HepG2 (cell line): ENCODE data around the gene CEACAM16. TPM values are rescaled to one million over a fixed set of nuclear protein-coding genes. Genes with fewer than 3 reads are reported as not detected.

Experiments
- ATAC-seq: fragments of 200-7000 bp; cut with Tn5 transposase; 3 replicates; pipeline ENCODE4 v1.9.1; 2020; ENCODE audit warnings: mild to moderate bottlenecking, moderate library complexity
- BruUV-seq: library from RNA; stranded (reverse); fragments of 400-500 nt; replicated peaks from 2 replicates; lab custom pipeline; 2021; lab: Mats Ljungman, UMichigan
- CTCF ChIA-PET: fragments of 300-600 bp; formaldehyde crosslinking; extraction: SDS; loops from one replicate; lab custom pipeline; 2021; ENCODE audit warnings: low total read pairs, inconsistent platforms, low intra/inter-chr PET ratio; lab: Yijun Ruan, JAX
- POLR2A ChIA-PET: fragments of 350-600 bp; sonication (Branson Sonifier 250); formaldehyde crosslinking; loops from one replicate; lab custom pipeline; 2020; ENCODE audit warnings: antibody characterized with exemption, inconsistent platforms; lab: Yijun Ruan, JAX
- DNase-seq: peaks from one replicate; pipeline ENCODE4 v3.0.0-alpha.2; 2015; ENCODE audit warnings: low spot score
- FAIRE-seq: peaks from 3 replicates; lab custom pipeline; 2011; peaks lifted over from hg19 to GRCh38; lab: Jason Lieb, UNC
- H2AFZ ChIP-seq: one replicate; pipeline ENCODE4 v1.6.1; 2011; ENCODE audit warnings: low read length, inconsistent platforms
- H3K27ac ChIP-seq: fragments of 300-600 bp; 3 replicates; pipeline ENCODE4 v1.8.0; 2011; ENCODE audit warnings: mixed run types, mild to moderate bottlenecking, mixed read lengths, low read length, inconsistent platforms; ENCODE audit not compliant: insufficient read depth; ENCODE audit errors: extremely low read length
- H3K27me3 ChIP-seq, 2 experiments: fragments of 200-600 bp in 1 of 2; 2 replicates in 1 of 2; 3 replicates in 1 of 2; pipeline versions ENCODE4 v1.6.0 to v1.8.0; 2011; ENCODE audit warnings: low read length in 2 of 2, mild to moderate bottlenecking in 2 of 2, moderate library complexity in 2 of 2, inconsistent platforms in 1 of 2; ENCODE audit not compliant: insufficient read depth in 2 of 2, control insufficient read depth in 1 of 2
- H3K36me3 ChIP-seq, 2 experiments: fragments of 200-600 bp in 1 of 2; replicated peaks in 1 of 2; 2 replicates in 1 of 2; 3 replicates in 1 of 2; pipeline versions ENCODE4 v1.5.1 to v1.8.0; 2011; ENCODE audit warnings: low read length in 2 of 2, inconsistent platforms in 1 of 2; ENCODE audit not compliant: insufficient read depth in 2 of 2, control insufficient read depth in 1 of 2
- H3K4me1 ChIP-seq: 2 replicates; pipeline ENCODE4 v1.5.1; 2012; ENCODE audit warnings: low read length, inconsistent platforms; ENCODE audit not compliant: insufficient read depth
- H3K4me2 ChIP-seq: 2 replicates; pipeline ENCODE4 v1.6.0; 2011; ENCODE audit warnings: low read depth, low read length, inconsistent platforms
- H3K4me3 ChIP-seq, 3 experiments: fragments of 200-600 bp in 1 of 3; sonication (generic), shearing (Covaris generic) in 1 of 3; replicated peaks in 1 of 3; 2 replicates each; pipeline ENCODE4 v1.5.1; 2011 to 2016; ENCODE audit warnings: low read length in 3 of 3, inconsistent platforms in 2 of 3, low read depth in 2 of 3, mild to moderate bottlenecking in 2 of 3, control low read depth in 1 of 3, mixed read lengths in 1 of 3; ENCODE audit not compliant: insufficient read depth in 1 of 3
- H3K79me2 ChIP-seq: one replicate; pipeline ENCODE4 v1.6.1; 2011; ENCODE audit warnings: low read length, inconsistent platforms; ENCODE audit not compliant: insufficient read depth
- H3K9ac ChIP-seq: 2 replicates; pipeline ENCODE4 v1.6.0; 2011; ENCODE audit warnings: mild to moderate bottlenecking, low read depth, low read length, inconsistent platforms; ENCODE audit not compliant: insufficient read depth
- H3K9me3 ChIP-seq: 2 replicates; pipeline ENCODE4 v1.5.1; 2012; ENCODE audit warnings: mild to moderate bottlenecking, low read length
- H4K20me1 ChIP-seq: 2 replicates; pipeline ENCODE4 v1.6.0; 2011; ENCODE audit warnings: inconsistent platforms, mild to moderate bottlenecking, low read length, moderate library complexity; ENCODE audit not compliant: insufficient read depth
- NFKB2 ChIP-seq: sonication (generic); formaldehyde crosslinking; IDR thresholded peaks from 2 replicates; pipeline ENCODE4 v1.4.0; 2020; ENCODE audit warnings: missing genetic modification reagents, borderline replicate concordance
- ZNF121 ChIP-seq: sonication (generic); formaldehyde crosslinking; IDR thresholded peaks from 2 replicates; pipeline ENCODE4 v1.5.0; 2020; ENCODE audit warnings: mild to moderate bottlenecking, missing genetic modification reagents
- ZNF768 ChIP-seq: sonication (generic); formaldehyde crosslinking; IDR thresholded peaks from 2 replicates; pipeline ENCODE4 v1.4.0; 2020; ENCODE audit warnings: missing genetic modification reagents
- WGBS: methylation state at CpG from one replicate; pipeline ENCODE4 v1.1.6; 2017; ENCODE audit warnings: low lambda C conversion rate; 5-methylcytosine and 5-hydroxymethylcytosine counted together
- in situ Hi-C: cut with HindIII; loops from 2 replicates; pipeline ENCODE4 v1.10.0; 2017; ENCODE audit warnings: low pct_unique_long_range_greater_than_20kb; ENCODE audit not compliant: extremely low pct_ligation_motif_present
- intact Hi-C: fragments of 100-400 bp; cut with micrococcal nuclease; formaldehyde crosslinking; loops from one replicate; pipeline ENCODE4 v1.10.0; 2022; ENCODE audit not compliant: unreplicated experiment
- polyA plus RNA-seq, 8 experiments: library from polyadenylated mRNA; depleted of rRNA in 3 of 8; stranded (reverse) in 7 of 8; unstranded in 1 of 8; fragments of >200 nt; fragmentation: Illumina TruSeq in 4 of 8; extraction: Trizol in 4 of 8; gene quantifications; 2 replicates each; pipeline versions ENCODE4 v1.2.1 to v1.2.3, GENCODE V29; 2011 to 2016; ENCODE audit warnings: low read depth in 4 of 8, missing spikeins in 1 of 8, mixed read lengths in 1 of 8; ENCODE audit not compliant: insufficient read depth in 1 of 8
- total RNA-seq, 5 experiments: library from RNA; depleted of rRNA; stranded (reverse); fragments of >200 nt; fragmentation: Illumina TruSeq; extraction: Trizol; gene quantifications; 2 replicates each; pipeline ENCODE4 v1.2.3, GENCODE V29; 2016; ENCODE audit warnings: low read depth in 1 of 5
- TF ChIP-seq, protein P1 (sequence below): sonication (generic); formaldehyde crosslinking; IDR thresholded peaks from 2 replicates; pipeline ENCODE4 v1.5.0; 2020; ENCODE audit warnings: missing genetic modification reagents
- TF ChIP-seq, protein P2 (sequence below): sonication (generic); formaldehyde crosslinking; IDR thresholded peaks from 2 replicates; pipeline ENCODE4 v1.5.0; 2020; ENCODE audit warnings: mild to moderate bottlenecking, missing genetic modification reagents, moderate library complexity

Gene CEACAM16
- total and polyA plus RNA-seq, 2 of the 13 experiments (the other 11 are each of a cell fraction or from before 2014, with no cell fraction given), result not detected

DNA sequence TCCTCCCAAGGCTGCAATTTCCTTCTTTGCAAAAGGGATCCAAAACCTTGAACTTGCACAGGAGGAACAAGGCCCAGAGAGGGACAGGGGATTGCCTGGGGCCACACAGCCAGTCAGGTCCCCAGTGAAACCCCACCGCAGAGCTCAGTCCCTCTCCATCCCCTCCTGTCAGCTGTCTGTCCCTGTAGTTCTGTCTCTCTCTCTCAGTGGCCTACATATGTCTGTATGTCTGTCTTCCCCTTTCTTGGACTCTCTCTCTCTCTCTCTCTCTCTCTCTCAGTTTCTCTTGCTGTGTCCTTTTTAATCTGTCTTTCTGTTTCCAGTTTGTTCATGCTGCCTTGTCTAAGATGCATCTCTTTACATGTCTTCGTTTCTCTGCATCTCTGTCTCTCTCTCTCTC, 16.1 kb upstream of the CEACAM16 start:
- POLR2A ChIA-PET, result no interaction called here
- no TSS peak for BruUV-seq
- WGBS, result 83% methylated on average over 2 of the region's 2 CpGs
- intact Hi-C loops (no loop called here), in situ Hi-C loops (no loop called here)
- Histone ChIP-seq H3K9ac (no peak overlapping the region), H3K27me3 (no peaks in the 10 kb centered on the region), H3K4me2 (no peak overlapping the region), H3K36me3 (peaks cover 0 to 1% of the 10 kb centered on the region in 2 experiments; a peak in 1 of 5 replicates), H3K4me3 (no peak overlapping the region), H4K20me1 (no peaks in the 10 kb centered on the region), H3K9me3 (no peaks in the 10 kb centered on the region), H3K79me2 (no peaks in the 10 kb centered on the region), H3K4me1 (peaks cover 17% of the 10 kb centered on the region), H2AFZ (no peak overlapping the region), H3K27ac (no peak overlapping the region)
- FAIRE-seq (no peak), DNase-seq (no peak), ATAC-seq (no peak)
- CTCF ChIA-PET, result no interaction called here
- TF ChIP-seq NFKB2 (CRISPR knock-in tag) (no peak), ZNF121 (no peak), ZNF768 (peak; percentile 95)

DNA sequence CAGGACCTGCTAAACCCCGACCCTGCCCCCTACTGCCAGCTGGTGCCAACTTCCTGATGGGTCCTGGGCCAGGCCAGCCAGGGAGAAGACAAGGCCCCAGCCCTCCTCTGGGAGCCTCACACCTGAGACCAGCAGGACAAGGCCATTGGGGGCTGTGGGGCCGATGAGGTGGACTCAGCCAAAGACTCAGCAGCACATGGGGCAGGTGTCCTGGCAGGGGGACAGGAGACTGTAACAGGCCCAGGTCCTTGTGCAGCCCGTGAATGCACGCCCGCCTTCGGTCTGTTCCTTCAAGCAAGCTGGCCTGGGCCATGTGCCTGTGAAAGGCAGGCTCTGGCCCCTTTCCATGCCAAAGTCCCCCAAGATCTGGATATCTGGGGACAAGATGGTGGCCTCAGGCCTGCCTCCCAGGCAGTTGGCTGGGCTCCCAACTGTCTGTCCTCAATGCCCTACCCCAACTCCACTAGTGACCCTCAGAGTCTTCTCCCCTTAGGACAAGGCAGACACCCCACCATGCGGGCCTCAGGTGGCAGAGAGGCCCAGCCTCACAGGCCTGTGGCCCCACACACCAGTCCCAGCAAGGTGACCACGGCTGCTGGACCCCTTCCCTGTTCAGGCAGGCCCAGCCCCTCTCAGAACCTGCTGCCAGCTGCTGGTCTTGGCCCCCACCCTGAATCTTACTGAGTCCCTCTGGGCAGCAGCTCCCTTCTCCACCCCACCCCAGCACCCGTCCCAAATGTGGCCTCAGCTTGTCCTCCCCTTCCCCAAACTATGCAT, 15.3 kb upstream of the CEACAM16 start:
- H3K4me2 ChIP-seq, result no peak overlapping the region
- in situ Hi-C loops (no loop called here), intact Hi-C loops (no loop called here)

More for the DNA sequence above, 15.3 kb upstream of the CEACAM16 start:
- ATAC-seq, result peak; percentile 20; the same call in 1 of the 3 replicates
- H3K4me3 ChIP-seq, result no peak overlapping the region
- no peak overlapping the region for H2AFZ ChIP-seq
- H4K20me1 ChIP-seq, result no peaks in the 10 kb centered on the region
- no peak overlapping the region for H3K27ac ChIP-seq
- 85% methylated on average over 5 of the region's 9 CpGs for WGBS
- H3K9me3 ChIP-seq, result no peaks in the 10 kb centered on the region
- no peak for DNase-seq
- no peak for FAIRE-seq
- TF ChIP-seq, protein P1, sequence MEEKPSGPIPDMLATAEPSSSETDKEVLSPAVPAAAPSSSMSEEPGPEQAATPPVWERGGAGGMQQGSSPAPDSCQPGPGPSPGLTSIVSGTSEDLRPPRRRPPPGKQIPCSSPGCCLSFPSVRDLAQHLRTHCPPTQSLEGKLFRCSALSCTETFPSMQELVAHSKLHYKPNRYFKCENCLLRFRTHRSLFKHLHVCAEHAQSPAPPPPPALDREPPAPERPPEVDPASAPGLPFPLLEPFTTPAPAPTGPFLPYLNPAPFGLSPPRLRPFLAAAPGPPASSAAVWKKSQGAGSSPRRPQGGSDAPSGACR (CRISPR knock-in tag), result no peak
- TF ChIP-seq, protein P2, sequence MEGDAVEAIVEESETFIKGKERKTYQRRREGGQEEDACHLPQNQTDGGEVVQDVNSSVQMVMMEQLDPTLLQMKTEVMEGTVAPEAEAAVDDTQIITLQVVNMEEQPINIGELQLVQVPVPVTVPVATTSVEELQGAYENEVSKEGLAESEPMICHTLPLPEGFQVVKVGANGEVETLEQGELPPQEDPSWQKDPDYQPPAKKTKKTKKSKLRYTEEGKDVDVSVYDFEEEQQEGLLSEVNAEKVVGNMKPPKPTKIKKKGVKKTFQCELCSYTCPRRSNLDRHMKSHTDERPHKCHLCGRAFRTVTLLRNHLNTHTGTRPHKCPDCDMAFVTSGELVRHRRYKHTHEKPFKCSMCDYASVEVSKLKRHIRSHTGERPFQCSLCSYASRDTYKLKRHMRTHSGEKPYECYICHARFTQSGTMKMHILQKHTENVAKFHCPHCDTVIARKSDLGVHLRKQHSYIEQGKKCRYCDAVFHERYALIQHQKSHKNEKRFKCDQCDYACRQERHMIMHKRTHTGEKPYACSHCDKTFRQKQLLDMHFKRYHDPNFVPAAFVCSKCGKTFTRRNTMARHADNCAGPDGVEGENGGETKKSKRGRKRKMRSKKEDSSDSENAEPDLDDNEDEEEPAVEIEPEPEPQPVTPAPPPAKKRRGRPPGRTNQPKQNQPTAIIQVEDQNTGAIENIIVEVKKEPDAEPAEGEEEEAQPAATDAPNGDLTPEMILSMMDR (CRISPR knock-in tag), result peak; percentile 15; the same call in 1 of the 2 replicates
- no peaks in the 10 kb centered on the region for H3K27me3 ChIP-seq
- CTCF ChIA-PET, result no interaction called here
- POLR2A ChIA-PET, result no interaction called here
- no peak overlapping the region for H3K9ac ChIP-seq
- H3K4me1 ChIP-seq, result peaks cover 17% of the 10 kb centered on the region
- no peaks in the 10 kb centered on the region for H3K79me2 ChIP-seq
- H3K36me3 ChIP-seq, result peaks cover 0 to 1% of the 10 kb centered on the region in 2 experiments; a peak in 1 of 5 replicates
- BruUV-seq, result no TSS peak
